GM19397 (cell line): ENCODE measurements around the gene AP1S2.
A peak's percentile ranks its signal among the peaks of the same experiment; 100 is the strongest.
"Not testable (repeated sequence)": the region's sequence is repeated elsewhere in the genome, so short reads cannot be mapped to it uniquely, and the experiment has no call there.

ENCODE experiments used
- ATAC-seq: cut with Tn5 transposase; IDR thresholded peaks from one replicate; pipeline ENCODE4 v1.9.1; 2021; ENCODE audit warnings: mild to moderate bottlenecking, moderate library complexity; ENCODE audit not compliant: unreplicated experiment

The AP1S2 gene

DNA sequence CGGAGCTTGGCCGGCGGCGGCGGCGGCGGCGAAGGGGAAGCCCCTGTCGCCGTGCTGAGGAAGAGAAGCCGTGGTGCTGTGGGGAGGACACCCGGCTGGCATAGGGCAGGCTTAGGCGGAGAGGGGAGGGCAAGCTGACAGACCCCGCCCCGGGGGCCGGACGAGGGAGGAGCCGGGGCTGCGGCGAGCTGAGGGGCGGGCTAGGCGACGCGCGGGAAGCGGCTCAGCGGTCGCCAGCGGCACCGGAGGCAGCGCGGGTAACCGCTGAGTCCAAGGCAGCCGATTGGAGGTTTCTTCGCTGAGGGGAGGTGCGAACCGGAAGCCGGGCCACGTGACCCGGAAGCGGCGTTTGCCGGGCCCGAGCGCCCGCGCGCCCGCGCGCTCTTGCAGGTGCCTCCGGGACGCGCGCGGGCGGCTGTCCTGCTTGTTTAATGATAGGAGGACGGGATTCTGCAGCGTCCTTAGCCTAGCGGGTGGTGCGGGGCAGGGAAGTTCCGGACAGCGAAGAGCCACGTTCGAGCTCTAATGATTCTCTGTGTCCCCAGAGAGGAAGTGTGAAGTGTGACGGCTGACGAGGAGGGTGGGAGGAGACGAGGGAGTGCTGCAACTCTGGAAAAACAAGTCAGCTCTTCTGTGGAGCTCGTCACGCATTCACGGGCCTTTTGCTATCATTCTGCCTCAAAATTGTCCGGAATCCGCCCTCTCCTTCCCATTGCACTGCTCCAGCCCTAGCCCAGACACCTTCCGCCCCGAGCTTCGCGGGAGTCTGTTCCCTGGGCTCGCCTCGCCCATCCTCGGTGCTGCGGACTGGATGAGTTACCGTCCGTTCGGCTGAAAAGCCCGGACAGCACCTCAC, at the start of gene AP1S2:
Gene AP1S2 (minus strand): TSS at position 102 of the 856 bp plus-strand sequence. CDS start 2,289 bp downstream, outside the sequence.
- peak; percentile 93 for ATAC-seq

DNA sequence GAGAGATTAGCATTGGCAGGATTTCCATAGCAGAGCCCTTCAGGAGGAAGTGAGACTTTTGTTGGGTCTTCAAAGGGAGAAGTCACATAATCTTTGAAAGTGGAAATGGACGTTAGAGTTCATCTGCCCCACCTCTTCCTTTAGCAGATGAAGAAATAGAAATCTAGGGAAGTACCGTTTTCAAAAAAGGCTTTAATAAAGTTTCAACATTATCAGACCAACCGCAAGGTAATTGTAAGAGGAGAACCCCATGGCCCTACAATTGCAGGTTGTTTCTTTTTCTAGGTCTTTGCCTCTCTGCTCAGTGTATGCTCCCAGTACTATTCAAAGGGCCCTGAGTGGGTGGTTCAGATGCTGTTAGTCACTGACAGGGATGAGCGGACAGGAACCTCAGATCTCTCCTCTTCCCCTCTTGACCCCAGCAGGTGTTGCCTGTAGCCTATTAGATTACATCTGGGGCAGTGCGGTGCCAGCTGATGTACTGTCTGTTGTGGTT, 48.6 kb upstream of the AP1S2 start:
- ATAC-seq, result peak; percentile 91

DNA sequence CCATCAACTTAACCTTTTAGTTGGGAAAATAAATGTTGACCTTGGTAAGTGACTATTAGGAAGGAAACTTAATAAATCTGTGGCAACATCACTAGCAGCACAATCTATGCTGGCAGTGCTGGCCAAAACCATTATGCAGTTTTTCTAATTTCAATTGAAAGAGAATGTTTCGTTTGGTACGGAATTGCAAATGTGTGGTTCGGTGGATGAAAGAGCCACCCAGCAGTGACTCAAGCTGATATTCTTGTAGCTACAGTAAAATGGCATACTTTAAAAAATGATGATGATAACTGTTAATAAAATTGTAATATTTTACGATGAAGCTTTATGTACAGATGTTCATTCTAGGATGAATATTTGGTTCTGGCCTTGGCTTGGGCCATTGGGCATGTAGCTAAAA, 40.7 kb upstream of the AP1S2 start:
- ATAC-seq, result no peak

DNA sequence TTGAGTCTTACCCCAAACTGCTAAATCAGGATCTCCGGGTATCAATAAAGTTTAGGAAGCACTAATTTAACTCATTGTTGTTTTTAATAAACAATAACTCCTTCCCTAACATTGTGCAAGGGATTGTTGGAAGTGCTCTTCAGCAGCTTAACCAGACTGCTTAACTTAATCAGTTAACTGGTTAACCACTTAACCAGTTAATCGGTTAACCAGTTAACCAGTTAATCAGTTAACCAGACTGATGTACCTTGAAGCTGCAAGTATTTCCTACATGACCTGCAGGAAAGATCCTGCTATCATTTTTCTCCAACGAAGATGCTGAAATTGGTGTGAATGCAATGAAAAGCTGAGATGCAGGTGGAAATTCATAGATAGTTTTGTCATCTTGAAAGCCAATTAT, 40.1 kb upstream of the AP1S2 start:
- ATAC-seq, result no peak

DNA sequence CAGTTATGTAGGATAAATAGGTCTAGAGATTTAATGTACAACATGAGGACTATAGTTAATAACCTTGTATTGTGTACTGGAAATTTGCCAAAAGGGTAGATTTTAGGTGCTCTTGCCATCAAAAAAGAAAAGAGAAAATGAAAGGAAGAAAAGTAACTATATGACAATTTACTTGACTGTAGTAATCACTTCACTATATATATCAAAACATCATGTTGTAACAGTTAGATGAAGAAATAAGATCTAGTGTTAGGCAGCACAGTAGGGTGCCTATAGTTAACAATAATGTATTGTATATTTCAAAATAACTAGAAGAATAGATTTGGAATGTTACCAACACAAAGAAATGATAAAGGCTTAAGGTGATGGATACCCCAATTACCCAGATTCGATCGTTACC, 35.9 kb upstream of the AP1S2 start:
- no peak for ATAC-seq

DNA sequence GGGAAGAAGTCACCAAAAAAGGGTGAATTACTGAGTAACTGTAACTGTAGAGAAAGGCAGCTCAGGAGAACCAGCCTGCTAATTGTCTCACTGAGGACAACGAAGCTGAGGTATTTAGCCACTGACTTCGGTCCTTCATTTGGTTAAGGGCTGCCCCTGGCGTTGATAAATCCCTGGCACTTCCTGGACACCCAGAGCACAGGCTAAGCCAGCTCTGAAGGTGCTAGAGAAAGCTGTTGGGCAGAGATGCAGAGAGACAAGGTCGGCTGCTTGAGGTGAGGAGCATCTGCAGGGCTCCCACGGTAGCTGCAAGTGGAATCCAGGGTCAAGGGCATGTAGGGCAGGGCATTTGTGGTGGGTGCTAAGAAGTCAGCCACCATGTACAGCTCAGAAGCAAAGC, 33.4 kb upstream of the AP1S2 start:
- no peak for ATAC-seq

DNA sequence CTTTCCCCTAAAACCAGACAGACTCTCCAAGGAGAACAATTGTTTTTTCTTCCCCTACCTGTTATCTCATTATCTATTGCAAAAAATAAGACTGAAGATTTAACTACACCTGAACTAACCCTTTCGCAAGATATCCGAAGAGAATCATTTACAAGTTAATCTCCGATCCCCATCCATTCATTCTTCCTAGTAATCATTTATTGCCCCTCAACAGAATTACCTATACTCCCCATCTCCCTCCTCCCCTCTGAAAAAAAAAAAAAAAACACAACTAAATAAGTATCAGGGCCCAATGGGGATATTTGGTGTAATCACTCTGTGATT, 28.9 kb upstream of the AP1S2 start:
- ATAC-seq, result no peak

DNA sequence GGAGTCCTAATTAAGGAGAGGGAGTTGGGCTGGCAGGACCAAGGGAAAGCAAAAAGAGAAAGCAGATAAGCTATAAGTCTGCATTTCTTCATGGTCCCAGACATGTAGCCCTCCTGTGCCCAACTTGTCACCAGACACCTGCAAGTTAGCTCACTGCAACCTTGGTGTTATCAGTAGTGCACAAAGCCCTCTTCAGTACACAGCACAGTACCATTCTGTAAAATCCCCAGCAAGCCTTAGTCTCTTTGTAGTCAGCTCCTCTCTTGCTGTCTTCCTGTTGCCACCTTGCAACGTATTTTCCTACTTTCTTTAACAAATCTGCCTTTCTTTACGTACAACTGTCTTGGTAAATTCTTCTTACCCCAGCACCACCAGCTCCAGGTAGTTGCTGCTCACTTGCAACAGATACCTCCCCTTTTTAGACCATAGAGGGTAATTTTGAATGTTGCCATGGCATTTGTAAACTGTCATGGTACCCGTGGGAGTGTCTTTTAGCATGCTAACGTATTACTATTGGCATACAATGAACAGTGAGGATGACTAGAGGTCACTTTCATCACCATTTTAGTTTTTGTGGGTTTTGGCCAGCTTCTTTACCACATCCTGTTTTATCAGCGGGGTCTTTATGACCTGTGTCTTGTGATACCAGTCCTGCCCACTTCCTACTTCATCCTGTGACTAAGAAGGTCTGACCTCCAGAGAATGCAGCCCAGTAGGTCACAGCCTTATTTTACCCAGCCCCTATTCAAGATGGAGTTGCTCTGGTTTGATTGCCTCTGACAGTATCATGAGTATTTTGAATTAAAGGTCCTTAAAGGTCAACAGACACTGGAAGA, 28.3 kb upstream of the AP1S2 start:
- ATAC-seq, result peak; percentile 74

DNA sequence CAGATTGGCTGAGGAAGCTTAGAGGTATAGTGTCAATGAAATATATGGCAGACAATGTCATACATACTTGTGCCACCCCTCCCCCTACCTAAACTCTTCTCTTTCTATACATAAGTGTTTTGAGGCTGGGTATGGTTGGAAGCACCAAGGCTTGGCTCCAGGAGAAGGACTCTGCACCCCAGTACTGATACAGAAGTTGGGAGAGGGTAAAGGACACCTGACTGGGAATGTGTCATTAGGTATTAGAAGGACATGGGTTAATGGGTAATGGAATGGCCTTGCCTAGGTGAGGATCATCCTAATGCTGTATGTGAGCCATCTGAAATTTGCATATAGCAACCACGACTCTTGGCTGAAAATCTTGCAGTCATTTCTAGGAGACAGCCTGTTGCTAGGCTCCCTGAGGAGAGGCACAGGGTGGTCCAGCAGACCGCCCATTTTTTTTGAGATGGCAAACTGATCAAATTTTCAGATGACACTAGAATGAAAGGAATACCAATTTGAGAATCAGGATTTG, 26.8 kb upstream of the AP1S2 start:
- no peak for ATAC-seq

DNA sequence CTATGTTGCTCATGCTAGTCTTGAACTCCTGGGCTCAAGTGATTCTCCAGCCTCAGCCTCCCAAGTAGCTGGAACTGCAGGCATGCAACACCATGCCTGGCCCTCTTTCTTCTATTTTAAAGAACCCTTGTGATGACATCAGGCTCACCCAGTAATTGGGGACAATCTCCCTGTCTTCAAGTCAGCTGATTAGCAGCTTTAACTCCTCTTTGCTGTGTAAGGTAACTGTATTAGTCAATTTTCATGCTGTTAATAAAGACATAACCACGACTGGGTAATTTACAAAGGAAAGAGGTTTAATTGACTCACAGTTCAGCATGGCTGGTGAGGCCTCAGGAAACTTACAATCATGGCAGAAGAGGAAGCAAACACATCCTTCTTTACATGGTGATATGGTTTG, 23.3 kb upstream of the AP1S2 start:
- ATAC-seq, result not testable (repeated sequence)

DNA sequence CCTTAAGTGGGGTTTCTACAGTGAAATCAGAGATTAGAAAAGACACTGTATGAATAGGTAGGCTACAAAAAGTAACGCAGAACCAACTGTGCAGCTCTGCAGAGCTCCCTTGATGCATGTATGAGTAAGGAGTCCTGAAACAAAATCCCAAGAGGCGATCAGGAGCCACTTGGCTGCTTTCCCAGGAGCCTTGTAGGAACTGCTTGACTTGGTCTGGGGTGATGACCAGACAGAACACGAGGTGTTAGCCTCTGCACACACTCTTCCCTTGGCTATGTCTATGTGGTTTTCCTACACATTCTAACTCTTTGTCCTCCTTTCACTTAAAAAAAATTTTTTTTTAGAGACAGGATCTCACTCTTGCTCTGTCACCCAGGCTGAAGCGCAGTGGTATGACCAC, 22.8 kb upstream of the AP1S2 start:
- ATAC-seq, result no peak

DNA sequence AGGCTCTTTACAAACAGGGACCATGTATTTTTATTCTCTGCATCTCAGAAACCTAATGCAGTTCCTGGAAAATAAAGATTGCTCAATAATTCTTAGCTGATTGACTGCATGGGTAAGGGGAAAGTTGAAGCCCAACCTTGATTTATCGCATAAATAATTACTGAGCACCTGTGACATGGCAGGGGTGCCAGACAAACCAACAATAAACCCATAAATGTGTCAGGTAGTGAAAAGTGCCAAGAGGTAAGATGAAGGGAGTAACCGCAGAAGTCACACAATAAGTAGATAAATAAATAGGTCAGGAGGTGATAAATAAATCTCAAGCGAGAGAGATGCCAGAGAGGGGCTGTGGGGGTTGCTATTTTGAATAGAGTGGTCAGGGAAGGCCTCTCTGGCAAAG, 20.1 kb upstream of the AP1S2 start:
- no peak for ATAC-seq

DNA sequence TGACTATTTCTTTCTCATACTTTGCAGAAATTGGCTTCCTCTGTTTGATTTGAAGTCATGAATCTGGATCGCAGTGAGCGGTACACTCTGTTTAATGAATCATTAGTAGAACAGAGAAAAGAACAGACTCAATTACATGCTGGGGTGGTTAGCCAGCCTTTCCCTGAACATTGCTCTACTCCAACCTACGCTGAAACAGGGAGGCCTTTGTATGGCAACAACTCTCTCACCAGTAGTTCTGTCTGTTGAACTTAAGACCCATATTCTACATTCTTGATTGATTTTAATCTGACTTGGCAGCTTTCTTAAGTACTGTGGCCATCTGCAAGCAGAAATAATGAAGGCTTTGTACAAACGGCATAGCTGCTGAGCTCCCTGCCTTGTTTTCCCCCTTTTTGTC, 19.0 kb upstream of the AP1S2 start:
- no peak for ATAC-seq

DNA sequence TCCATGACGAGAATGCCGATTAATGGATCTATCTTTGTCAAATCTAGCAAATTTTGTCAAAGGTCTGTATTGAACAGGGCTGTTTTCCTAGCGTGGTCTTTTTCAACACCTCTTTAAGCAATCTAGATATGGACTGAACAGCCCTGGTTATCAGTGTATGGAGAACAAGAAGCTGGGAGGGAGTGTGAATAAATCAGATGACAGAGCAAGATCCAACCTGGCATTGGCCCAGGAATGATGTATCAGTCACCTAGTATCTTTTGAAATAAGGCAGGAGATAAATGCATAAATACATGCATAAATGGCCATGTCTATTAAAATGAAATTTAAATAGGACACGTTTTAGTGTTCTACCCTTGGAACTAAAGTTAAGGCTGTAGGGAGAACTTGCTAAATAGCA, 15.7 kb upstream of the AP1S2 start:
- ATAC-seq, result no peak

DNA sequence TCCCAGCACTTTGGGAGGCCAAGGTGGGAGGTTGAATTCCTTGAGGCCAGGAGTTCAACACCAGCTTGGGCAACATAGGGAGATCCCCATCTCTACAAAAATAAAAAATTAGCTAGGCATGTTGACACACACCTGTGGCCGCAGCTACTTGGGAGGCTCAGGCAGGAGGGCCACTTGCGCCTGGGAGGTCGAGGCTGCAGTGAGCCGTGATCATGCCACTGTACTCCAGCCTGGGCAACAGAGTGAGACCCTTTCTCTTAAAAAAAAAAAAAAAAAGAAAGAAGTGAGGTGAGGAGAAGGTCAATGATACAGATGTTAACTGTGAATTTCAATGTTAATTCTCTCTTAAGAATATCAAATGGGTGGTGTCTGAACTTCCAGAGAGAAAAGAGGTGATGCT, 15.1 kb upstream of the AP1S2 start:
- no peak for ATAC-seq

DNA sequence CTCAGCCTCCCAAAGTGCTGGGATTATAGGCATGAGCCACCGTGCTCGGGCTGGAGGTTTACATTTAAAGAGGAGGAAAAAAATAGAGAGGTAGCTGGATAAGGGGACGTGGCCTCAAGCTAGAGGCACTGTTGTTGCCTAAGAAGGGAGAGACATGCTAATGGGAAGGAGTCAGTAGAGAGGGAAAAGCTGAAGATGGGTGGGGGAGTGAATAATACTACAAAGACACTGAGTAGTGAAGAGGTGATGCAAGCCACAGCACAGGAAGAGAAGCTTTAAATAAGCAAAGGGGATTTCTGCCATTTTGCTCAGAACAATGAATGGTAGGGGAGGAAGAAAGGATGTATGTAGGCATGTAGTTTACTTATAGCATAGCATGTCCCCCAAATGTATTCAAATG, 11.5 kb upstream of the AP1S2 start:
- no peak for ATAC-seq

DNA sequence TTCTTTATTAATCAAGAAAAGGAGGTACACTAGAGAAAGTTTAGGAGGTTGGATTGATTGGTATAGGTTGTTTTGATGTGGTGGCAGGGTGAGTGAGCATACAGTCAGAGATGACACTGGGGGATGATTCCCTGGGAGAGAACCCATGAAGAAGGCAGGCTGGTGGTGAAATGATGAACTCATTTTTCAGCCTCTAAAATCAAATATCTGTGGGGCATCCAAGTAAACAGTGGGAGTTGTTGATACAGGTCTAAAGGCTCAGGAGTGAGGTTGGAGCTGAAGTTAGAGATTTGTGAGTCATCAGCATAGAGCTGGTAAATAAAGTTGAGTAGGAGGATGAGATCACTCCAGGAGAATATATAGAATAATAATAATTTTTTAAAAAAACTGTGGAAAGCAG, 10.0 kb upstream of the AP1S2 start:
- ATAC-seq, result no peak

DNA sequence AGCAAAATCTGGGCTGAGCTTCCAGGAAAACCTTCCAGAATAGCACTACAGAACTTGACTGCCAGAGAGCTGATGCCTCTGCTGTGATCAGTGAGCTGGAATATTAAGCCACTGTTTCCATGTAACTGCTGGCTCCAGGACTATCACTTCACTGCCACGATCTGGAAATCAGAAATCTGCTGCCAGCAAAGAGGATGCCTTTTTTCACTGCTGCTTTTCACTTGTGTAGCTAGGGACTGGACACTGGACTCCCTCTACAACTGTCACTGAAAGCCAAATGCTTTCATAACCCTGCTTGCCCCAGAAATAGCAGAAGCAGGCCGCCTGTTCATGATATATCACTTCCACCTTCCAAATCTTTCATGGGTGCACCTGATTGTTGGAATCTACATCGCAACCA, 9.4 kb upstream of the AP1S2 start:
- ATAC-seq, result no peak

DNA sequence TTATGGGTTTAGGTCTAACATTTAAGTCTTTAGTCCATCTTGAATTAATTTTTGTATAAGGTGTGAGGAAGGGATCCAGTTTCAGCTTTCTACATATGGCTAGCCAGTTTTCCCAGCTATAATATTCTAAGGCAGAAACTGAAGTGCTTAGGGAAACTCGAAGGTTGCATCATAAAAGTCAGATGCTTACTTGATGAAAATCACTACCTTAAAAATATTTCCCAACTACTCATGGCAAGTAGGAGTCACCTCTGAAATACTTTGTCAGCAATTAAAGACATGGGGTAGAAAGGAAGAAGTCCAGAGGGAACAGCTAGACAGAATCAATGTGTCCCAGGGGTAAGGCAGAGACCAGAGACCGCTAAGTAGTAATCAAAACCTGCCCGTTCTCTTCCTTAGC, 6.3 kb upstream of the AP1S2 start:
- ATAC-seq, result no peak

DNA sequence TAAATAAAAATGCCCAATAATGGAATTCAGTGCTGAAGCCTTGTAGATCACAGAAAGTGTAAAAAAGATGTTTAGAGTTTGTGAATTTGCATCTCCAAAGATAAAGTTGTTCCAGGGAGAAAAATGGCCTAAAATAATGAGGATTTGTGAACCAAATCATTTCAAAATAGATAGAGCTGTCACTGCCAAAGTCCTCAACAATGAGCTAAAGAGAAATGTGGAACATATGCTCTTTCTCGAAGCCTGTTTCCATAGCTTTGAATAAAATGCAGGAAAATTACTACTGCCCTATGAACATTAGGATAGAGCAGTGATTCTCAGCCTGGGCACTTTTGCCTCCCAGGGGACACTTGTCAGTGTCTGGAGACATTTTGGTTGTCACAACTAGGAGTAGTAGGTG, 3.4 kb upstream of the AP1S2 start:
- ATAC-seq, result no peak

DNA sequence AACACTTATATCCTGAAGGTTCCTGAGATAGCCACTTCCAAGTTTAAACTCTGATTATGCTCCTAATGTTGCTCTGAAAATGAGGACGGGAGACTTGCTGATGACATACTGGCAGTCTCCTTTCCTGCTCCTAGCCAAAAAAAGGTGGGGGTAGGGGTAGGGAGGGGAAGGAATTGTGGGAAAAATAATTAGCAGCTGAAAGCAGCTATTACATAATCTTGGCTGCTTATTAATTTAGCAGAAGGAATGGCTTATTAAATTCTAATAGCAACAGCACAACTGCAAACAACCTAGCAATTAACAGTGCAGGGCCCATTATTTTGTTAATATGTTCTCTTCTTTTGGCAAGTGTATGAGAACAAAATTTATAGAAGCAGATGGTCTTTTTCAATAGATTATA, 2.0 kb upstream of the AP1S2 start:
- ATAC-seq, result no peak

DNA sequence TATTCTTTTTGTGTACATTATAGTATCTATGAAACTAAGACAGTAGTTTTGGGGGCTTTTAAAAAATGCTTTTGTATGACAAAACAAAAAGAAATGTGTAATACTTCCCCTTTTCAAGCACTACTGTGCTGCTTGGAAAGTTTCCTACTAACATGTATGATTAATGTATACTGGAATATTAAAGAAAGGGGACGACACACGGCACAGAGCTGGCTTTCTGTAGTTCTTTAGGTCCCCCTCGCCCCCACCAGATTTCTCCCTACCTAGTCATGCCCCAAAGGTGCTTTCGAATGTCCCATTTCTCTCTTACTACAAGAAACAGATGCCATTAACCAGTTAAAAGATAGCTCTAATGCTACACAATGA, 1.6 kb upstream of the AP1S2 start:
- no peak for ATAC-seq
